Measurements from ENCODE around the gene JAKMIP1.
"Not testable (repeated sequence)": the region's sequence is repeated elsewhere in the genome, so short reads cannot be mapped to it uniquely, and the experiment has no call there.

Gene JAKMIP1

DNA sequence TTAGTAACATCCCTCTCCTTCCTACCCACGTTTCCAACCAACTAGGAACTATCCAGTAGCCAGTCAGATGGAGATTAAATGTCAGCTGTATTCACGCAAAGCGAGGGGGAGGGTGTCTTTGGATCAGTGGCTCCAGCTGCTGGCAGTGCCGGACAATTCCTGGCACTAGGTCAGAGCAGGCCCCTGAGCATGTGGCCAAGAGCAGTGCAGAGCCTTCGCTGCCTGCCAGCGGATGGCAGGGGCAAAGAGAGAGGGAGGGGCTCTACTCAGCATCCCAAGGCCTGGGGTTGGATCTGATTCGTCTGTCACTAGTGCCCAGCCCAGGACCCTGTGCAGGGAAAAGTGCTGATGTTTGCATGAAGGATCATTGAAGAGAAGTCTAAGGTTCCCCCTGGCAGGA lies 28.7 kb upstream of the JAKMIP1 start:
- DNase-seq (ENCODE audit: low read depth), result no peak

- no peak for DNase-seq (ENCODE audit: low read depth)
These were observed 28.1 kb upstream of the JAKMIP1 start for GRCh38 chr4:6228158-6229067.

- no peak for DNase-seq (ENCODE audit: low read depth)
These were observed 27.2 kb upstream of the JAKMIP1 start for GRCh38 chr4:6227412-6228157.

GRCh38 chr4:6226506-6226905 lies 26.2 kb upstream of the JAKMIP1 start:
- no peak for DNase-seq (ENCODE audit: low read depth)

GRCh38 chr4:6225469-6225868 lies 25.1 kb upstream of the JAKMIP1 start:
- no peak for DNase-seq (ENCODE audit: low read depth)

DNA sequence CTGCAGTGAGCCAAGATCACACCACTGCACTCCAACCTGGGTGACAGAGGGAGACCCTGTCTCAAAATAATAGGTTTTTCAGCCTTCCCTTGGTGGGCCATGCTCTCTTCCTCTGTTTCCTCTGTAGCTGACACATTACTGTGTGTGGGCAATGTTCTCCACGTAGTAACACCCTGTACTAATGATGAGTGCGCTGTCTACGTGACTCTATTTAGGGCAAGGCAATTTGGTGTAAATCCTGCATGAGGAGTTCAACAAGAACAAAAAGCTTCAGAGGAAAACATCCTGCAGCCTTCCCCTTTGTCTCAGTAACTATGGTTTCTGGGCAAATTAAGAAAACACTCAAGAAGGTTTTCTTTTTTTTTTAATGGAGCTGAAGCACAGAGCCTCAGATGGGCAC lies 24.4 kb upstream of the JAKMIP1 start:
- DNase-seq (ENCODE audit: low read depth), result no peak

GRCh38 chr4:6222761-6223292 lies 22.5 kb upstream of the JAKMIP1 start:
- no peak for DNase-seq (ENCODE audit: low read depth)

- no peak for DNase-seq (ENCODE audit: low read depth)
These were observed 21.8 kb upstream of the JAKMIP1 start for GRCh38 chr4:6221851-6222760.

GRCh38 chr4:6221301-6221850 lies 21.0 kb upstream of the JAKMIP1 start:
- DNase-seq (ENCODE audit: low read depth), result no peak

- no peak for DNase-seq (ENCODE audit: low read depth)
These were observed 17.5 kb upstream of the JAKMIP1 start for GRCh38 chr4:6217716-6218381.

- no peak for DNase-seq (ENCODE audit: low read depth)
These were observed 16.2 kb upstream of the JAKMIP1 start for GRCh38 chr4:6216588-6216987.

DNA sequence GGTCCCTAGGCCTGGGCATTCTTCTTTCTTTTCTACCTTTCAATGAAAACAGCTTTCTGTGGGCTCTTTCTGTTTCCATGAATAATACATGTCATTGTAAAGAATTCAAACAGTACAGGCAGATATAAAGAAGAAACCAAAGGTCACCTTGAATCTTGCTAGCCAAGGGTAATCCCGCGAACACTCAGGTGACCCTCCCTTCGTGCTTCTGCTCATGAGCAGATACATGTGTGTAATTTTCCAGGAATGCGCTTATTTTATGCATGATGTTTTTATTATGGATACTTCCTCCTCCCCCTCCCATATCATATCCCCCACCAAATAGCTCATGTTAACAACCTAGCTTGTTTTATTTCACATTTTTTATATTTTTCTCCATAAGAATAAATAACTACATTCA lies 9.6 kb upstream of the JAKMIP1 start:
- no peak for DNase-seq (ENCODE audit: low read depth)

GRCh38 chr4:6209291-6209690 lies 8.9 kb upstream of the JAKMIP1 start:
- DNase-seq (ENCODE audit: low read depth), result not testable (repeated sequence)

GRCh38 chr4:6208416-6208815 lies 8.1 kb upstream of the JAKMIP1 start:
- no peak for DNase-seq (ENCODE audit: low read depth)

- DNase-seq (ENCODE audit: low read depth), result no peak
These were observed 7.3 kb upstream of the JAKMIP1 start for GRCh38 chr4:6207602-6208001.

DNA sequence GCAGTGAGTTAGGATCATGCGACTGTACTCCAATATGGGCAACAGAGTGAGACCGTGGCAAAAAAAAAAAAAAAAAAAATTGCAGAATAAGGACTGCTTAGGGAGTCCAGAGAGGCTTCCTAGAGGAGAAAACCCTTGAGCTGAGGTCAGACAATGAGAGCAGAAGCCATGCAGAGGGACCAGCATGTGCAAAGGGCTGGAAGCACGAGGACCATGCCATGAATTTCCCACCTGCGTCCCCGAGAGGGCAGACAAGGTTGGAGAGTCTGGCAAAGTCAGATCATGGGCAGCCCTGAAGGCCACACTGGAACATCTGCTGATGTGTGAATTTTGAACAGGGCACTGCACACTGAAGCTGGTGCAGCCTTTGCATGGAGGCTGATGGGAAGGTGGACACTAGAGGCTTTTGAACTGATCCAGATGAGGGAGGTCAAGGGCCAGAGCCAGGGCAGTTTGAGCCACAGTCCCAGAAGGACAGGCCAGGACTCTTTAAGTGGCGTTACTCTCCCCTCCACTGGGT lies 6.5 kb upstream of the JAKMIP1 start:
- DNase-seq (ENCODE audit: low read depth), result no peak

DNA sequence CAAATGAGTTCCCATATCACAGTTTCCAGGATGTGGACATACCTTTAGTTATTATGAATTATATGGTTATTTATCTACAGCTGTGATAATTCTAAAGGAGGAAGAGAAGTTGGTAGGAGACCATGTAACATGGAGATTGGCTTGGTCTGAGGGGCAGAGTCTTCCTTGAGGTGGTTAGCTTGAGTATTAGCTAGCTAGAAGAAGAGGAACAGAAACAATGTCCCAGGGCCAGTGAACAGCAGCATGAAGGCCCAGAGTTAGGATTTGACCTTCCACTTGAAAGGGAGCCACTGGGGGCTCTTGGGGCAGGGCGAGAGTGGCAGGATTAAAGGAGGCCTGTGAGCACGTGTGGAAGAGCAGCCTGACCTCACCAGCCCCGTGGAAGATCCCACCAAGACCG lies 5.6 kb upstream of the JAKMIP1 start:
- no peak for DNase-seq (ENCODE audit: low read depth)

DNA sequence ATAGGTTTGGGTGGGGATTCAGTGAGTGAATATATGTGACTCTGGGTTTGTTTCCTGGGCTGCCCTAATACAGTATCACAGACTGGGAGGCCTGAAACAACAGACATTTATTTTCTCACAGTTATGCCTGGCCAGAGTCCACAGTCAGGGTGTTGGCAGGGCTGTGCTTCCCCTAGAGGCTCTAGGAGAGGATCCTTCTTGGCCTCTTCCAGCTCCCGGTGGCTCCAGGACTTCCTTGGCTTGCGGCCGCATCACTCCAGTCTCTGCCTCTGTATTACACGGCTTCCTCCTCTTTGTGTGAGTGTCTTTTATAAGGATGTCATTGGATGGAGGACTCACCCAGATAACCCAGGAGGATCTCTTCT lies 5.2 kb upstream of the JAKMIP1 start:
- no peak for DNase-seq (ENCODE audit: low read depth)

- no peak for DNase-seq (ENCODE audit: low read depth)
These were observed 4.7 kb upstream of the JAKMIP1 start for GRCh38 chr4:6204871-6205566.

GRCh38 chr4:6204098-6204497 lies 3.7 kb upstream of the JAKMIP1 start:
- no peak for DNase-seq (ENCODE audit: low read depth)

Measured in activated T-helper 9 cell treated with anti-CD3 and anti-CD28 coated beads, Interleukin-2, amount 50 U/mL, for 16 hours (primary cell).